HCT116 (cell line): Measurements from ENCODE around the gene OR1L6. TPM values are rescaled to one million over a fixed set of nuclear protein-coding genes. Genes with fewer than 3 reads are reported as not detected.

Experiments used
- ATAC-seq: fragments of 200-7000 bp; cut with Tn5 transposase; 2 replicates; pipeline ENCODE4 v1.9.1; 2020; ENCODE audit warnings: mild to moderate bottlenecking, moderate library complexity
- BruUV-seq: library from RNA; stranded (reverse); fragments of 400-500 nt; replicated peaks from 2 replicates; lab custom pipeline; 2021; lab: Mats Ljungman, UMichigan
- CTCF ChIA-PET: fragments of 300-600 bp; sonication (Branson Sonifier 250); formaldehyde crosslinking; loops from one replicate; lab custom pipeline; 2021; ENCODE audit warnings: antibody characterized with exemption; lab: Charles Lee
- POLR2A ChIA-PET: fragments of 300-600, 350-600 bp; sonication (Branson Sonifier 250); formaldehyde crosslinking; loops from one replicate; lab custom pipeline; 2021; ENCODE audit warnings: antibody characterized with exemption; lab: Charles Lee
- RAD21 ChIA-PET, 2 experiments: fragments of 300-600 bp; sonication (Branson Sonifier 250); formaldehyde crosslinking; loops; one replicate each; lab custom pipeline; 2023; ENCODE audit warnings: low total read pairs in 2 of 2; ENCODE audit not compliant: uncharacterized antibody in 2 of 2, unreplicated experiment in 2 of 2, low non-redundant PET in 1 of 2; lab: Charles Lee
- DNase-seq: peaks from one replicate; pipeline ENCODE4 v3.0.0-alpha.2; 2010; ENCODE audit warnings: low read depth, low spot score
- H2AFZ ChIP-seq: fragments of 200-600 bp; shearing (Covaris generic), sonication (generic); 2 replicates; pipeline ENCODE4 v1.6.1; 2017; ENCODE audit warnings: low read depth, mixed run types, mixed read lengths, antibody characterized with exemption, low read length; ENCODE audit not compliant: poor library complexity, severe bottlenecking
- H3K27ac ChIP-seq: 2 replicates; pipeline ENCODE4 v1.5.1; 2012; ENCODE audit warnings: low read depth, low read length
- H3K27me3 ChIP-seq: fragments of 200-600 bp; sonication (generic); 2 replicates; pipeline ENCODE4 v1.6.1; 2016; ENCODE audit warnings: mixed run types, low read length, mixed read lengths; ENCODE audit not compliant: insufficient read depth
- H3K36me3 ChIP-seq, 2 experiments: fragments of 200-500 bp in 1 of 2; fragments of 200-600 bp in 1 of 2; sonication (Bioruptor generic) in 1 of 2; sonication (generic) in 1 of 2; 2 replicates each; pipeline versions ENCODE4 v1.5.1 to v1.6.1; 2014 to 2016; ENCODE audit warnings: low read length in 2 of 2, inconsistent platforms in 1 of 2, mixed read lengths in 1 of 2, mixed run types in 1 of 2; ENCODE audit not compliant: insufficient read depth in 2 of 2, control insufficient read depth in 1 of 2
- H3K4me1 ChIP-seq, 2 experiments: fragments of 200-600 bp in 1 of 2; sonication (generic) in 1 of 2; 2 replicates each; pipeline versions ENCODE4 v1.5.1 to v1.6.1; 2012 to 2017; ENCODE audit warnings: low read length in 2 of 2, inconsistent platforms in 1 of 2, mild to moderate bottlenecking in 1 of 2, mixed read lengths in 1 of 2, mixed run types in 1 of 2, moderate library complexity in 1 of 2; ENCODE audit not compliant: insufficient read depth in 2 of 2, control insufficient read depth in 1 of 2
- H3K4me2 ChIP-seq: fragments of 200-600 bp; sonication (generic); 2 replicates; pipeline ENCODE4 v1.6.1; 2017; ENCODE audit warnings: mixed run types, low read length, mixed read lengths
- H3K4me3 ChIP-seq, 2 experiments: fragments of 200-600 bp in 1 of 2; sonication (generic) in 1 of 2; replicated peaks in 1 of 2; 2 replicates each; pipeline ENCODE4 v1.5.1; 2011 to 2016; ENCODE audit warnings: low read length in 2 of 2, control low read depth in 1 of 2, low read depth in 1 of 2, mild to moderate bottlenecking in 1 of 2, mixed read lengths in 1 of 2, mixed run types in 1 of 2
- H3K79me2 ChIP-seq: fragments of 200-600 bp; sonication (generic); 2 replicates; pipeline ENCODE4 v1.6.1; 2017; ENCODE audit warnings: mild to moderate bottlenecking, mixed run types, low read length, moderate library complexity, mixed read lengths; ENCODE audit not compliant: insufficient read depth
- H3K9ac ChIP-seq: fragments of 200-600 bp; sonication (generic); 2 replicates; pipeline ENCODE4 v1.6.1; 2016; ENCODE audit warnings: low read length, mixed read lengths
- H3K9me2 ChIP-seq: fragments of 200-600 bp; sonication (generic), shearing (Covaris generic); 2 replicates; pipeline ENCODE4 v1.6.1; 2017; ENCODE audit warnings: mixed run types, mild to moderate bottlenecking, moderate library complexity; ENCODE audit not compliant: insufficient read depth
- H3K9me3 ChIP-seq, 2 experiments: fragments of 200-500 bp in 1 of 2; fragments of 200-600 bp in 1 of 2; sonication (Bioruptor generic) in 1 of 2; sonication (generic) in 1 of 2; 2 replicates each; pipeline ENCODE4 v1.6.1; 2014 to 2017; ENCODE audit warnings: low read length in 2 of 2, mixed read lengths in 2 of 2, inconsistent platforms in 1 of 2, low read depth in 1 of 2, mild to moderate bottlenecking in 1 of 2, mixed run types in 1 of 2, moderate library complexity in 1 of 2; ENCODE audit not compliant: control insufficient read depth in 1 of 2, insufficient read depth in 1 of 2
- H4K20me1 ChIP-seq: fragments of 200-600 bp; sonication (generic), shearing (Covaris generic); 2 replicates; pipeline ENCODE4 v1.6.1; 2017; ENCODE audit warnings: mixed run types, mild to moderate bottlenecking, moderate library complexity; ENCODE audit not compliant: insufficient read depth
- CBX3 ChIP-seq: IDR thresholded peaks from 2 replicates; pipeline ENCODE4 v1.6.1; 2012; ENCODE audit warnings: low read depth
- ELF1 ChIP-seq: IDR thresholded peaks from 2 replicates; pipeline ENCODE4 v1.6.1; 2012; ENCODE audit warnings: low read depth, borderline replicate concordance
- EZH2 ChIP-seq: fragments of 200-600 bp; sonication (generic); IDR thresholded peaks from 2 replicates; pipeline ENCODE4 v1.6.1; 2017; ENCODE audit warnings: antibody characterized with exemption, mixed run types
- JUND ChIP-seq: IDR thresholded peaks from 2 replicates; pipeline ENCODE4 v1.6.1; 2012
- POLR2A ChIP-seq: IDR thresholded peaks from 2 replicates; pipeline ENCODE4 v1.7.0; 2011; ENCODE audit warnings: borderline replicate concordance; ENCODE audit not compliant: insufficient read depth, insufficient read length; ENCODE audit errors: extremely low read depth
- RAD21 ChIP-seq: IDR thresholded peaks from 2 replicates; pipeline ENCODE4 v1.6.1; 2012; ENCODE audit warnings: low read depth, mild to moderate bottlenecking
- SIN3A ChIP-seq: IDR thresholded peaks from 2 replicates; pipeline ENCODE4 v1.6.1; 2012; ENCODE audit warnings: low read depth
- SRF ChIP-seq: IDR thresholded peaks from 2 replicates; pipeline ENCODE4 v1.6.1; 2012; ENCODE audit warnings: low read depth
- TCF7L2 ChIP-seq: IDR thresholded peaks from 2 replicates; pipeline ENCODE4 v1.7.0; 2011; ENCODE audit warnings: borderline replicate concordance, inconsistent platforms; ENCODE audit not compliant: insufficient read depth, insufficient read length; ENCODE audit errors: extremely low read depth
- YY1 ChIP-seq: IDR thresholded peaks from 2 replicates; pipeline ENCODE4 v1.6.1; 2011; ENCODE audit warnings: low read length, low read depth, moderate library complexity, mild to moderate bottlenecking; ENCODE audit not compliant: insufficient replicate concordance; ENCODE audit errors: extremely low read depth
- intact Hi-C: fragments of 100-400 bp; cut with micrococcal nuclease; formaldehyde crosslinking; loops from 2 replicates; pipeline ENCODE4 v1.10.0; 2022
- total RNA-seq: library from RNA; stranded (reverse); gene quantifications from one replicate; pipeline ENCODE4 v1.2.1, GENCODE V29; 2021; ENCODE audit not compliant: unreplicated experiment
- TF ChIP-seq, protein P1 (sequence below): IDR thresholded peaks from 2 replicates; pipeline ENCODE4 v1.6.1; 2012

OR1L6 gene
- total RNA-seq, 1 experiment from 2014 or later = not detected

DNA sequence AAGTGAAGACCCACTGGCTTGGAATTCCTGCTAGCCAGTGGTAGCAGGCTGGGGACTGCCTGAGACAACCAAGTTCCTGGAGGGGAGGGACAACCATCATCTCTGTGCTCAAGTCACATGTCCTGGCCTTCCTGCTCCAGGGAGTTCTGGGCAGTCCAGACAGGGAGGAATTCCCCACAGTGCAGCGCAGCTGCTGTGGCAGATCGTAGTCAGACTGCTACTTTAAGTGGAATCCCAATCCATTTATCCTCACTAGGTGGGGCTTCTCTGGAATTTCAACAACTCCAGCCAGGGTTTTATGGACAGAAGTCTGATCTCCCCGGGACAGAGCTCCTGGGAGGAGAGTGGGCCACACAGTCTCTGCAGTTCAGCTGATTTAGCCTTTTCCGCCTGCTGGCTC lies 25.7 kb downstream of the OR1L6 start:
- Histone ChIP-seq H3K9me3 (no peaks in the 10 kb centered on the region), H4K20me1 (no peaks in the 10 kb centered on the region), H3K9ac (no peak overlapping the region), H3K27me3 (no peaks in the 10 kb centered on the region), H3K9me2 (no peaks in the 10 kb centered on the region), H3K79me2 (no peaks in the 10 kb centered on the region), H2AFZ (no peak overlapping the region), H3K36me3 (no peaks in the 10 kb centered on the region), H3K4me1 (no peaks in the 10 kb centered on the region), H3K4me3 (no peak overlapping the region), H3K27ac (no peak overlapping the region), H3K4me2 (no peak overlapping the region)
- ATAC-seq (no peak), DNase-seq (no peak)
- RAD21 ChIA-PET = no interaction called here
- POLR2A ChIA-PET = no interaction called here
- no TSS peak for BruUV-seq
- intact Hi-C loops = no loop called here
- TF ChIP-seq, protein P1, sequence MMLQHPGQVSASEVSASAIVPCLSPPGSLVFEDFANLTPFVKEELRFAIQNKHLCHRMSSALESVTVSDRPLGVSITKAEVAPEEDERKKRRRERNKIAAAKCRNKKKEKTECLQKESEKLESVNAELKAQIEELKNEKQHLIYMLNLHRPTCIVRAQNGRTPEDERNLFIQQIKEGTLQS = no peak
- TF ChIP-seq ELF1 (no peak), RAD21 (no peak)
- CTCF ChIA-PET = no interaction called here

DNA sequence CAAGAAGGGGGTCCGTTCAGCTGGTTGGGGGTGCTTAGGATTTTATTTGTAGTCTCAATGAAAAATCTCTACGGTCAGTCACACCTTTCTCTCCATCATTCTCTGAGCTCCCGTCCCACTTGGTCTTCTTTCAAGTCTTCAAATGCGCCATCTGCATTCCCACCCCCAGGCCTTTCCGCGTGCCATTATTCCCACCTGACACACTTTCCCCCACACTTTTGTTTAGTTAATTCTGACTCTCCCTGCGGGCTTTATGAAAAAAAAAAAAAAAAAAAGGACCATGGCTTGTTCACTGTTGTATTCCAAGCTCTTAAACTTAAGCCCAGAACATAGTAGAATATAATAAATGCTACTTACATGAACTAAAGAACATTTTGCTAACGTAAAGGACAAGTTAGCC lies 34.9 kb downstream of the OR1L6 start:
- RAD21 ChIA-PET = no interaction called here
- H3K4me3 ChIP-seq = no peak overlapping the region
- H4K20me1 ChIP-seq = no peaks in the 10 kb centered on the region
- POLR2A ChIA-PET = no interaction called here
- H3K9ac ChIP-seq = no peak overlapping the region
- no peaks in the 10 kb centered on the region for H3K27me3 ChIP-seq
- intact Hi-C loops = no loop called here
- H3K9me3 ChIP-seq = no peaks in the 10 kb centered on the region
- no peak overlapping the region for H3K27ac ChIP-seq
- ATAC-seq (no peak), DNase-seq (no peak)
- CTCF ChIA-PET = no interaction called here
- no peaks in the 10 kb centered on the region for H3K36me3 ChIP-seq
- BruUV-seq = no TSS peak
- no peak overlapping the region for H2AFZ ChIP-seq
- H3K79me2 ChIP-seq = no peaks in the 10 kb centered on the region
- H3K4me1 ChIP-seq = peaks cover 0 to 17% of the 10 kb centered on the region in 2 experiments; a peak in 2 of 4 replicates
- H3K4me2 ChIP-seq = no peak overlapping the region
- TF ChIP-seq JUND (no peak), YY1 (no peak), CBX3 (no peak), SRF (no peak), RAD21 (no peak), ELF1 (no peak), POLR2A (no peak), EZH2 (no peak), TCF7L2 (no peak), SIN3A (no peak)
- TF ChIP-seq, protein P1 = no peak
- TF ChIP-seq, all 23 proteins: peak for 0
- H3K9me2 ChIP-seq = no peaks in the 10 kb centered on the region
